Lower lobe of right lung (tissue), 2 donors: ENCODE data around the gene RNASE7. TPM values are rescaled to one million over a fixed set of nuclear protein-coding genes. Genes with fewer than 3 reads are reported as not detected.

ENCODE experiments used
- ATAC-seq, 2 donors: fragments of 200-7000 bp; cut with Tn5 transposase; one replicate each; pipeline ENCODE4 v1.9.1; 2020 to 2022; ENCODE audit warnings: mild to moderate bottlenecking in 2 of 2, moderate library complexity in 2 of 2
- DNase-seq: peaks from one replicate; pipeline ENCODE4 v3.0.0-alpha.2; 2020
- H3K27ac ChIP-seq: fragments of 200-600 bp; one replicate; pipeline ENCODE4 v1.8.0; 2022
- H3K27me3 ChIP-seq: fragments of 200-600 bp; one replicate; pipeline ENCODE4 v1.8.0; 2022; ENCODE audit warnings: low read depth
- H3K36me3 ChIP-seq: fragments of 200-600 bp; one replicate; pipeline ENCODE4 v1.8.0; 2022; ENCODE audit warnings: mild to moderate bottlenecking
- H3K4me1 ChIP-seq: fragments of 200-600 bp; one replicate; pipeline ENCODE4 v1.8.0; 2022
- H3K4me3 ChIP-seq: fragments of 200-600 bp; one replicate; pipeline ENCODE4 v1.8.0; 2022; ENCODE audit warnings: mild to moderate bottlenecking
- H3K9me3 ChIP-seq: fragments of 200-600 bp; one replicate; pipeline ENCODE4 v1.8.0; 2022
- intact Hi-C: fragments of 100-400 bp; cut with DNase I; formaldehyde crosslinking; loops from one replicate; pipeline ENCODE4 v1.11.0; 2022
- total RNA-seq: library from RNA; stranded (reverse); fragmentation: NEBNext Ultra II Directional; extraction: Animal tissue kit (Norgen Biotek cat#: 25700); gene quantifications from one replicate; pipeline ENCODE4 v1.2.1, GENCODE V29; 2021
- TF ChIP-seq, protein P1 (sequence below): fragments of 200-600 bp; IDR thresholded peaks from one replicate; pipeline ENCODE4 v1.8.0; 2022; ENCODE audit warnings: antibody characterized with exemption, mild to moderate bottlenecking
- donor health status: DM: no; HTN: yes; CAD: no; lungs with severe emphysema.

RNASE7 gene
- total RNA-seq, 1 donor from 2014 or later = not detected

DNA sequence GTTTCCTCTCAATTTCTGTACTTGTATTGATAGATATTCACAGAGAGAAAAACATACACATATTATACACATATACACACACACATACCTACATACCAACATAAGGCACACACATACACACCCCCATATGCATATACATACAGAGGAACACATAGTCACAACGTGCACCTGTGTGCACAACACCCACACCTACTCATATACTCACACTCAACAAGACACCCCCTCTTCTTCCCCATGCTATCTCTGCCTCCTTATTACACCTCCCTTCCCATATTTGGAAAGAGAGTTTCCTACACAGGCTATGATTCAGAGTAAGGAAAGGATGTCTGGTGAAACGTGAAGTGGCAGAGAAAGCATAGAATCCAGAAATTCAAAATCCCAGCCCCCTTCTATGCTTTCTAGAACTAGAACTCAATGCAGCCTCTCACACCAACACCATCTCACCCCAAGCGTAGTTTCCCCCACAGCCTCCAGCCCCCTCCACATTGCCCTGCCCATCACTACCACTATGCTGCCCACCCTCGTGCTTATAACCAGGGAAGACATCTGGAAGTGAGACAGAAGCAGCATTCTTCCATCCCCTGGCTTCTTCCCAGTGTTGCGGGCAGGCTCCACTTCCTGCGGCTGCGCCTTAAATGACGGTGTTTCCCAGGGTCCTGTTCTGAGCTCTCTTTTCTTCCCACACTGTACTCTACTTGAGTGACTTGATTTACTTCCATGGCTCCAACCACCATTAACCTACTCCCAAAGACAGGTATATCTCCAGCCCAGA is 17.9 kb downstream of the RNASE7 start:
- Histone ChIP-seq H3K4me1 (peaks cover 7% of the 10 kb centered on the region), H3K27ac (no peak overlapping the region), H3K4me3 (no peak overlapping the region), H3K27me3 (no peaks in the 10 kb centered on the region), H3K36me3 (no peaks in the 10 kb centered on the region), H3K9me3 (no peaks in the 10 kb centered on the region)
- TF ChIP-seq, protein P1, sequence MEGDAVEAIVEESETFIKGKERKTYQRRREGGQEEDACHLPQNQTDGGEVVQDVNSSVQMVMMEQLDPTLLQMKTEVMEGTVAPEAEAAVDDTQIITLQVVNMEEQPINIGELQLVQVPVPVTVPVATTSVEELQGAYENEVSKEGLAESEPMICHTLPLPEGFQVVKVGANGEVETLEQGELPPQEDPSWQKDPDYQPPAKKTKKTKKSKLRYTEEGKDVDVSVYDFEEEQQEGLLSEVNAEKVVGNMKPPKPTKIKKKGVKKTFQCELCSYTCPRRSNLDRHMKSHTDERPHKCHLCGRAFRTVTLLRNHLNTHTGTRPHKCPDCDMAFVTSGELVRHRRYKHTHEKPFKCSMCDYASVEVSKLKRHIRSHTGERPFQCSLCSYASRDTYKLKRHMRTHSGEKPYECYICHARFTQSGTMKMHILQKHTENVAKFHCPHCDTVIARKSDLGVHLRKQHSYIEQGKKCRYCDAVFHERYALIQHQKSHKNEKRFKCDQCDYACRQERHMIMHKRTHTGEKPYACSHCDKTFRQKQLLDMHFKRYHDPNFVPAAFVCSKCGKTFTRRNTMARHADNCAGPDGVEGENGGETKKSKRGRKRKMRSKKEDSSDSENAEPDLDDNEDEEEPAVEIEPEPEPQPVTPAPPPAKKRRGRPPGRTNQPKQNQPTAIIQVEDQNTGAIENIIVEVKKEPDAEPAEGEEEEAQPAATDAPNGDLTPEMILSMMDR = no peak
- DNase-seq (no peak), ATAC-seq (no peak)
- intact Hi-C loops = no loop called here

GRCh38 chr14:21060614-21061346 is 18.6 kb downstream of the RNASE7 start:
- intact Hi-C loops = no loop called here
- ATAC-seq = no peak

GRCh38 chr14:21061347-21061668 is 19.1 kb downstream of the RNASE7 start:
- no peak for DNase-seq
- ATAC-seq = no peak
- TF ChIP-seq, protein P1 = no peak
- Histone ChIP-seq H3K9me3 (no peaks in the 10 kb centered on the region), H3K4me1 (peaks cover 6% of the 10 kb centered on the region), H3K27ac (no peak overlapping the region), H3K4me3 (no peak overlapping the region), H3K36me3 (no peaks in the 10 kb centered on the region), H3K27me3 (no peaks in the 10 kb centered on the region)
- intact Hi-C loops = no loop called here

More at GRCh38 chr14:21060614-21061346, 18.6 kb downstream of the RNASE7 start:
- TF ChIP-seq, protein P1 = no peak
- DNase-seq = no peak
- Histone ChIP-seq H3K4me1 (peaks cover 7% of the 10 kb centered on the region), H3K9me3 (no peaks in the 10 kb centered on the region), H3K36me3 (no peaks in the 10 kb centered on the region), H3K27me3 (no peaks in the 10 kb centered on the region), H3K27ac (no peak overlapping the region), H3K4me3 (no peak overlapping the region)

DNA sequence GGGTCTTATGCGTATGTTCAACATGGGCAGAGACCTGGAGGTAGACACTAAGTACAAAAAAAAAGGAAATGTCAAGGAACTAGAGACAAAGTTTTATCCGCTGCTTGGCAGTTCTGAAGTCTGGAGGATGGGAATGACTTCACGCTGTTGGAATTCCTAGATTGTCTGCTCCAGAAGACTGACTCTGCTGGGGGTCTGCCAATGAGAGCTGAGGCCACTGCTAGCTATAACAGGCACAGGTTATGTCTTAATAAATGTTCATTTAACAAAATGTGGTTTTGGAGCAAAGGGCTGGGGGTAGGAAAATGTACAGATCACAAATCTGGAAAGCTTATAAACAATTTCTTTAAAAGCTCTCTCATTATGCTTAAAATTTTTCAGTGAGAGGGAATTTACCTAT is 21.3 kb downstream of the RNASE7 start:
- Histone ChIP-seq H3K4me1 (peaks cover 1% of the 10 kb centered on the region), H3K27ac (no peak overlapping the region), H3K36me3 (no peaks in the 10 kb centered on the region), H3K27me3 (no peaks in the 10 kb centered on the region), H3K4me3 (no peak overlapping the region), H3K9me3 (no peaks in the 10 kb centered on the region)
- ATAC-seq (no peak), DNase-seq (no peak)
- TF ChIP-seq, protein P1 = no peak
- intact Hi-C loops = no loop called here

DNA sequence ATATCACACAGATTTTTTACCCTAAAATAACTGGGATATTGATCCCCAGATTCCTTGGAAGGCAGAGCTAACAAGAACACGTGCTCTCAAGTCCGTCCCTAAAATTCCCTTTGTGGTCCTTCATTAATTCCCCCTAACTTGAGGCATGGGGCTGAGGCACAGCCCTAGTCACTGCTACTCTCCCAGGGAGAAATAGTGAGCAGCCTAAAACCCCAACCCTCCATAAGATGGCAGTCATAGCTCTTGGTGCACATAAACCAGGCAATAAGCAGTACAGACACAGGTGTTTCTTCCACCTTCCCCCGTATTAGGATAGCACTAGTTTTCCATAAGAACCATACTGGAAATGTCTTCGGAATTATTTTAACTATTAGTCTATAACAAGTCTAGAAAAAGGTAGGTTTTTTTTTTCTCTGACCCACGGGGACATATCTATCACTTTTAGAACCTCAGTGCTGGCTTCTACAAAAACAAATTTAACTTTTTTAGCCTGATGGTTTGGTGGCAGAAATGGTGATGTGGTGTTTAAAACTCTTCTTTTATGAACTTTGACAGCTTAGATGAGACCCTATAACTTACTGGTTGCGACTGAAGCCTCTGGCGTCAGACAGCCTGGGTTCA is 24.8 kb downstream of the RNASE7 start:
- H3K4me3 ChIP-seq = no peak overlapping the region
- no peak for ATAC-seq
- peaks cover 28% of the 10 kb centered on the region for H3K4me1 ChIP-seq
- H3K27me3 ChIP-seq = peaks cover 4% of the 10 kb centered on the region
- DNase-seq = no peak
- intact Hi-C loops = no loop called here
- no peaks in the 10 kb centered on the region for H3K36me3 ChIP-seq
- TF ChIP-seq, protein P1 = no peak
- H3K27ac ChIP-seq = no peak overlapping the region
- no peaks in the 10 kb centered on the region for H3K9me3 ChIP-seq
